HG03571 (cell line): ENCODE data around the gene C9orf72.
"Not testable (repeated sequence)": the region's sequence is repeated elsewhere in the genome, so short reads cannot be mapped to it uniquely, and the experiment has no call there.

Experiments used
- ATAC-seq: cut with Tn5 transposase; IDR thresholded peaks from one replicate; pipeline ENCODE4 v1.9.1; 2021; ENCODE audit not compliant: unreplicated experiment

Gene C9orf72

DNA sequence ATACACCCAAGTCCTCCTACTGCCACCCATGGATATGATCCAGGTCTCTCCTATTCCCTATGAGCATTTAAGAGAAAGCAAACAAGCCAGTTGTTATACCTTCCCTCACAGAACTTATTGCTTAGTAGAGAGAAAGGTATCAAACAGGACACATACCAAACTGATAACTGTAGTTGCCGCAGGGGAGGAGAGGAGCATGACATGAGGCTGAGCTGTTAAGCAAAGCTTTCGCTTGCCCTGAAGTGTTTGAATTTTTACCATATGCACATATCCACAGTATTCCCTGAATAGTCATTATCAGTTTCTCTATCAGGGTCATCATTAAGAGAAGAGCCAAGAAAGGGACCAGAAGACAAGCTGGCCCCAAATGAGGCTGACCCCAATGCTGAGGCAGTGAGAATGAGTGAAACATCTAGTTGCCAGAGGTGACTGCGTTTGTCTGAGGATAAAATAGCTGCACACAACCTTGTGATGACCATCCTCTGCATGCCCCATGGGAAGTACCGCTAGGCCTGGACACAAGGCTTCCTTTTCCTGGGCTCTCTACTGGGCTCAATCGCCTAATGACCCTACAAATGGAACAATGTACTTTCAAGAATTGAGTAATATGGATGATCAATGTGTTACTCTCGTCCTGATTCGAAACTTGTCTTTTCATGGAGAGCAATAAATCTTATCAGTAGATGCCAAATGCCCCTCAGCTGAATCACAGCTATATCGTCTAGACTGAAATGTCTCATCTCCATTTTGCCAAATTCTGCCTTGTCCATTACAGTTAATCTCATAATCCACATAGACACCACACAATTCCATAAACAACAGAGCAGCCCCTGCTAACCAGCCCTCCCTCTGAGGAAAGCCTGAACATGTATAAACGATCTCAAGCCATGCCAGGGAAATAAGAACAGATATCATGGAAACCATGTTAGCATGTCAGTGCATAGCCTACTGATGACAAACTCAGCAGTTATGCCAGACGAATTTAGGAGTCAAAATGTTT is 53.5 kb downstream of the C9orf72 start:
- ATAC-seq: no peak

DNA sequence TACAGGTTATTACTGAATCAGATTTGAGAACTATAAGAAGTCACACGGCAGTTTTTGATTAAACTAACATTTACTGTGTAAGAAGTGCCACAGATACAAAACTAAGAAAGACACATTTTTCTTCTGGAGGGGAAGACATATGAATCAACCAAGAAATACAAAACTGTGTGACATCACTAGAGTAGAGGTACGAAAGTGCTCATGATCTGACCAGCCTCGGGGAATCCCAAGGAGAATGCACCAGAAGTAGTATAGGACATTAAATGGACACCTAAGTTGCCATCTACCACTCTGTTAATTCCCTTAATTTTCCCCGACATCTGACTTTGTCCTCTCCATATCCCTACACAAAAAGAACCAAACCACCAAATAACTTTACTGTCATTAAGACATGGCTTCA is 54.5 kb downstream of the C9orf72 start:
- ATAC-seq: no peak

DNA sequence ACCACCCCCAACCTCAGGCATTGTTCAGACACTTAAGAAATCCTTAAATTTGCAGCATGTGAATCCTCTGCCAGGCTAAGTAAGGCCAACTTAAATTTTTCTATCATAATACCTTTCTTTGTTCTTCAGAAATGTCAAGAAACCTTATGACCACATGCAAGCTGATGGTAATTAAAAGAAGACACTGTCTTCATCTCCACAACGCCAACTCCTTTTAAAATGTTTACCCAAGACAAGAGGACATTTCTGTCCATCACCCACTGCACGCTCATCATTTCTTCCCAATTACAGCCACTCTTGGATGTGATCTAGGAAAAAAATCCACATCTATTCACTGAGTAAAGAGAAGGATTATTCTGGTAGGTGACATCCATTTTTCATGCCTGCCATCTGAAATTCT is 55.3 kb downstream of the C9orf72 start:
- no peak for ATAC-seq

DNA sequence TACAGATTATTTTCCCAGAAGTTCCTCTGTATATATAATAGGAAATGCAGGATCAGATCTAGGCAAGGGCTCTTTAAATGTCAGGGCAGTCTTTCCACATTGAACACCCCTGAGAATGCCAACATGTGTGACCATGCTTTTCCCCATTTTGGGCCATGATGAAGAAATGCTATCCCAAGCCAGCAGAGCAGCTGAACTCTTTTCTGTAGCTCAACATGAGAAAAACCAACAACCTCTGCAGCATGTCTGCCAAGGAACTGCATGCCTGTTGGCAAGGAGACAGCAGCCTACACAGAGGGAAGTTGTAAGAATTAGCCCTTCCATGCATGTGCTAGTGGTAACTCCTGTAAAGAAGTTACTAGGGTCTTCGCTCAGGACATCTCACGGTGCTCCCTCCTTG is 58.7 kb downstream of the C9orf72 start:
- ATAC-seq: no peak

DNA sequence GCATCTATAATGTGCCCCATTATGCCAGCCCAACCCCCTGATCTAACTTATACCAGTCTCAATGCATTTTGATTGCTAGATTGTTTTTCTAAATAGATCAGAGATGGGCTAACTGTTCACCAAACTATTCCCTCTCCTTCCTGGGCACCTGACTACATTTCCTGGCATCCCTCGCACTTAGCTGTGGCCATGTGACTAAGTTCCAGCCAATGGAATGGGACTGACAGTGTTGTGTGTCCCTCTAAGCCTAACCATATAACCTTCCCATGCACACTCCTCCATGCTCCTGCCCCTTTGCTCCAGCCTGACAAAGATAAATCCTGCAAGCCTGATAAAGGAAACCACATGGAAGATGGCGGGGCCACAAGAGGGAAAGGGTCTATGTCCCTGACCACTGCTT is 61.5 kb downstream of the C9orf72 start:
- no peak for ATAC-seq

DNA sequence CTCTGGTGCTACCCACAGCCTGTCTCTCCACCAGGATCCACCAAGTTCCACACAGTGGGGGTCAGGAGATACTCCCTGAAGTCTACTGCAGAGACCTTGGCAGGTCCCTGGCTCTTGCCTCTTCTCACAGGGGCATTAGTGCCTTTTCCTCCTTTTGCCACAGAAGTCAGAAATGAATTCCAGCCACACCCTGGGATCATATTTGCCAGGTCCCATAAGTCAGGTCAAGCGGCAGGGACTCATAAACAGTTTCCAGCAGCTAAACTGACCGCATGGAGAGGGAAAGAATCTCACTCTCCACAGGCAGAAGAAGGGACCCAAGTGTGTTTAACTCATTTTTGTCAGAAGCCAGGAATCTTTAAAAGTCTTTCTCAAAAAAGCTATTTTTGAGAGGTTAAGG is 62.5 kb downstream of the C9orf72 start:
- ATAC-seq: no peak

DNA sequence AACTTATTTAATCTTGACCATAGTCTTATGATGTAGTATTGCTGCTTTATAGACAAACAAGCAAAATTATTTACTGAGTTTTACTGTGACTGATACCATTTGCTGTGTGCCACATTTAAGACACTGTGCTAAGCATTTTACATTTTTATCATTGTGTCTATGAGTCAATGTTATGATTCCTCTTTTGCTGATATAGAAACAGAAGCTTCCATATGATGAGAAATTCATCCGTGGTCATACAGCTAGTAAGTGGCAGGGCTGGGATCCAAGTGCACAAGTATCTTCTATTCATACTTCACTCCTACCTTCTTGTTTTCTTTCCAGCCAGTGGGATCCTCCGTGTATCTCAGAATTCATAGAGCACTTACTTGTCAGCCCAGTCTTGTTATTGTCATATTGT is 66.3 kb downstream of the C9orf72 start:
- no peak for ATAC-seq

DNA sequence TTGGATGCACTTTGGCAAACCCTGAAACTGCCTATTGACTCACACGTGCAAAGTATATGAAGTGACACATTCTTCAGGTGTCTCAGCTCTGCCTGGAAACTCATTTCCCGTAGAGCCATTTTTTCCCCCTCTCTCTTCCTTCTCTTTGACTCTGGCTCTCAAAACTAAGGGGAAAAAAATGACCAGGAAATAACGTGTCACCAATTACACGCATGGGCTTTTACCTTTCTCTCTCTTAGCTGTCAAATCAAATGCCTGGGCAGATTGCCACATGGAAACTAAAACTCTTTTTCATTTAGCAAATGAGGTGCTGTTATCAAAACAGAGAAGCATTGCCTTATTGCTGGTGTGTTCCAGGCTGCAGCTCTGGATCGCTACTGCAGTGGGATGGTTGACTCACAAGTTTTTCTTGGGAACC is 67.5 kb downstream of the C9orf72 start:
- ATAC-seq: no peak

DNA sequence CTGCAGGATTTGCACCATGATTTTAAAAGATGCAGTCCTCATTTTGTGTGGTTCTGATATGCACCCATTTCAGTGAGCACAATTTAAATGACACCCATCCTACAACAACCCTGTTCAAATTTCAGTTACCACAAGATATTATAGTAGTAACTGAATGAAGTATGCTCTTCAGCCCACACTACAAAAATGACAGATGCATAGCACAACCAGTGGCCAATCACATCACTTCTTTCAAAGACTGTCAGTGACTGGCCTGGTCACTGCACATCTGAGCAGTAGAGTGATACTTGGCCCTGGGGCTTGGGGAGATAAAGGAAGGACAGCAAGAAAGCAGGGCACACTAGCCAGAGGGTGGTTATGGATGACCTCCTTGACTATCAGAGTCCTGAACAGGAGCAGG is 69.0 kb downstream of the C9orf72 start:
- ATAC-seq: no peak

DNA sequence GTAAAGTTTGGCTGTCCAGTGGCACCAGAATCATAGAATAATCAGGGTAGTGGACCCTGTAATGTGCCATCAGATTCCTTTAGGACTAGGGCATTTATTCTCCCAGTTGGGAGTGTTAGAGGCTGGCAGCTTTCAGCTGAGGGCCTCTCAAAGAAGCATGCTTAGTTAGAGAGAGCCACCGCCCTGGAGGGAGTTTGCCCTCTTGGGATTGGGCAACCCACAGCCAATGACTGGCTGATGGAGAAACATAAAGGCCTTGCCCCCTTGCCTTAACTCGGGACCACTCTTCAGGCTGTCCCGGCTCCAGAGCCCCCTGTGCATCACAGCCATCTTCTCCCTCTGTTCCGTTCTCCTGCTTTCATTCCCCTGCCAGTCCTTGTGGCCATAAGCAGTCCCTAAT is 69.7 kb downstream of the C9orf72 start:
- no peak for ATAC-seq

DNA sequence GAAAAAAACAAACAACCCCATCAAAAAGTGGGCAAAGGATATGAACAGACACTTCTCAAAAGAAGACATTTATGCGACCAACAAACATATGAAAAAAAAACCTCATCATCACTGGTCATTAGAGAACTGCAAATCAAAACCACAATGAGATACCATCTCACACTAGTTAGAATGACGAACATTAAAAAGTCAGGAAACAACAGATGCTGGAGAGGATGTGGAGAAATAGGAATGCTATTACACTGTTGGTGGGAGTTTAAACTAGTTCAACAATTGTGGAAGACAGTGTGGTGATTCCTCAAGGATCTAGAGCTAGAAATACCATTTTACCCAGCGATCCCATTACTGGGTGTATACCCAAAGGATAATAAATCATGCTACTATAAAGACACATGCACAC is 72.4 kb downstream of the C9orf72 start:
- not testable (repeated sequence) for ATAC-seq

DNA sequence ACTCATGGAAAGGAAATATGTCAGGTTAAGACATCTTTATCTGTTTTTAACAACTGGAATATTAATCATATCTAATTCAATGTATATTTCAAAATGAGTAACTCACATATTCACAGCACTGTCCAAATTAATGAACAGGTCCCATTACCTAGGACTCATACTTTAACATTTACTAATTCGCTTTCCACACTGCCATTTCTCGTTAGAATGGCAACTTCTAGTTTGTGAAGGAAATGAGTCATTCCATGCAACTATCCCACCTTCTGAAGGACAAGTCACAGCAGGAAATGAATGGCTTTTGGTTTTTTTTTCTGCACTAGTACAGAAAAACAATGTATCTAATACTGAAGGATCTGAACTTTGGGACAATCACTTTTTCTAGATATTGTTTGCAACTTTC is 73.8 kb downstream of the C9orf72 start:
- ATAC-seq: peak; percentile 57

DNA sequence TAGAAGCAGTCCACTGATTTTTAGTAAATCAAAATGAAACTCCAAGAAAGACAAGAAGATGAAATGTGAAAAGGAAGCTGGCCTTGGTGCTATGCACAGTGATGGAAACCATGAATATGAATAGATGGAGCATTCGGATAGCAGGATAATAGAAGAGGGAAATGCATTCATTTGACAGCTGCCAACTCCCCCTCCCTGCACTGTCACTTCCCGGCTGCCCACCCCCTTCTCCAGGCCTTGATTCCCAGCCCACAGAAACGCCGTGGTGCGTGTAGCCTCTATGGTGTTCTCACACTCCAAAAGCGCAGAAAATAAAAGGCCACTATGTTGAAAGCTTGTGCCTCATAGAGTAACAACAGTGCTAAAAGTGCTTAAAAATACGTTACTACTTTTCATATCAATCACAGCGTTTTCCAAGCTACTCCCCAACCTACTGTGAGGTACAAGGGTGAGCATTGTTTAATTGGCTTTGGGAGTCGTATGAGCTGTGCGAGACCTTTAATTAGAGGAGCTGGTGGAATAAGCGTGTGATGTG is 75.3 kb downstream of the C9orf72 start:
- ATAC-seq: no peak
